Prostate gland (tissue), 2 donors: ENCODE measurements around the gene ARFGEF2. TPM values are rescaled to one million over a fixed set of nuclear protein-coding genes. Genes with fewer than 3 reads are reported as not detected.
A peak's percentile ranks its signal among the peaks of the same experiment; 100 is the strongest.

Source experiments
- DNase-seq: peaks from one replicate; pipeline ENCODE4 v3.0.0-alpha.2; 2019; ENCODE audit warnings: low spot score
- H3K27ac ChIP-seq, 2 donors: fragments of 200-600 bp; sonication (generic); 2 replicates each; pipeline ENCODE4 v1.5.1; 2017 to 2019
- H3K27me3 ChIP-seq: fragments of 200-600 bp; sonication (generic); replicated peaks from 2 replicates; pipeline ENCODE4 v1.5.1; 2019; ENCODE audit not compliant: insufficient read depth
- H3K36me3 ChIP-seq, 2 donors: fragments of 200-600 bp; sonication (generic); 1 replicate in 1 of 2; 2 replicates in 1 of 2; pipeline versions ENCODE4 v1.5.1 to v1.8.1; 2017 to 2019
- H3K4me1 ChIP-seq: fragments of 200-600 bp; sonication (generic); replicated peaks from 2 replicates; pipeline ENCODE4 v1.5.1; 2019
- H3K4me3 ChIP-seq, 2 donors: fragments of 200-600 bp; sonication (generic); 2 replicates each; pipeline ENCODE4 v1.5.1; 2017 to 2019
- H3K9me3 ChIP-seq: fragments of 200-600 bp; sonication (generic); 2 replicates; pipeline ENCODE4 v1.5.1; 2017
- CTCF ChIP-seq, 4 experiments: fragments of 200-600 bp in 2 of 4; fragments of 450-650 bp in 2 of 4; sonication (generic) in 2 of 4; IDR thresholded peaks; 1 replicate in 3 of 4; 2 replicates in 1 of 4; pipeline ENCODE4 v1.5.1; 2016 to 2019; ENCODE audit warnings: antibody characterized with exemption in 4 of 4, mild to moderate bottlenecking in 2 of 4, moderate library complexity in 2 of 4
- POLR2A ChIP-seq: fragments of 450-650 bp; IDR thresholded peaks from one replicate; pipeline ENCODE4 v1.6.1; 2016; ENCODE audit warnings: antibody characterized with exemption, mild to moderate bottlenecking
- POLR2AphosphoS5 ChIP-seq: sonication (generic); formaldehyde crosslinking; IDR thresholded peaks from one replicate; pipeline ENCODE4 v1.6.1; 2017; ENCODE audit warnings: antibody characterized with exemption
- WGBS: methylation state at CpG from one replicate; pipeline ENCODE4 v1.1.5; 2018; 5-methylcytosine and 5-hydroxymethylcytosine counted together
- intact Hi-C: fragments of 100-400 bp; cut with DNase I; formaldehyde crosslinking; loops from one replicate; pipeline ENCODE4 v1.14.2; 2022
- total RNA-seq, 2 donors: library from RNA; depleted of rRNA; stranded (reverse); fragments of >200 nt; gene quantifications; one replicate each; pipeline ENCODE4 v1.1.0, GENCODE V29; 2016

The ARFGEF2 gene
- total RNA-seq, 2 donors from 2014 or later: 36.3 to 51.6 TPM

DNA sequence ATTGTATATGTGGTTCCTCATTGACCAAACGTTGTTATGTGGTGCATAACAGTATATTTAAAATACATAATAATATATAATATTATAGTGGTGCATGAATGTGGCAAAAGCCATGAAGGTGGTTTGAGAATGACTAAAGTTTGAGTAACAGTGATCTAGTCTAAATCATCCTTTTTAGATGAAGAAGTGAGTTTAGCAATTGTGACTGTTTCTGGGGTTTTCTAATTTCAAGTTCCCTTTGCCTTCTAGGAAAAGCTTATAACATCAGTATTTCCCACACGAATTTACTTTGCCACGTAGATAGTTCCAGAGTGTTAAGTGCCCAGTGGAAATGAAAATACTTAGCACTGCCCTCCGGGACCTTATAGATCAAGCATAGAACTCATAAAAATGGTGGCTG, 40.9 kb downstream of the ARFGEF2 start:
- WGBS: 85% methylated on average over 4 of the region's 4 CpGs

GRCh38 chr20:48962976-48963771, 41.7 kb downstream of the ARFGEF2 start:
- TF ChIP-seq CTCF (IDR thresholded peaks at IDR 0.05) (no peak), POLR2A (no peak), POLR2AphosphoS5 (no peak)
- intact Hi-C loops: loop anchor here (5.0 kb wide), 1 partner anchor 41 kb away; the partner anchor contains the start of gene ARFGEF2
- no peaks in the 10 kb centered on the region for H3K36me3 ChIP-seq
- no peaks in the 10 kb centered on the region for H3K9me3 ChIP-seq
- H3K4me1 ChIP-seq: no peaks in the 10 kb centered on the region
- 66% methylated on average over 11 of the region's 11 CpGs for WGBS
- H3K27me3 ChIP-seq: no peaks in the 10 kb centered on the region
- H3K4me3 ChIP-seq: no peak overlapping the region
- H3K27ac ChIP-seq: peak overlapping the region; percentile 39
- no peak for DNase-seq

More for the DNA sequence above, 40.9 kb downstream of the ARFGEF2 start:
- DNase-seq: no peak
- Histone ChIP-seq H3K9me3 (no peaks in the 10 kb centered on the region), H3K27me3 (no peaks in the 10 kb centered on the region), H3K4me3 (no peak overlapping the region), H3K4me1 (no peaks in the 10 kb centered on the region), H3K36me3 (no peaks in the 10 kb centered on the region), H3K27ac (no peak overlapping the region)
- TF ChIP-seq CTCF (IDR thresholded peaks at IDR 0.05) (no peak), POLR2A (no peak), POLR2AphosphoS5 (no peak)
- intact Hi-C loops: loop anchor here (5.0 kb wide), 1 partner anchor 40 kb away; the partner anchor contains the start of gene ARFGEF2

- Histone ChIP-seq H3K4me1 (no peaks in the 10 kb centered on the region), H3K9me3 (no peaks in the 10 kb centered on the region), H3K27me3 (no peaks in the 10 kb centered on the region), H3K27ac (no peak overlapping the region), H3K4me3 (no peak overlapping the region), H3K36me3 (peaks cover 0 to 12% of the 10 kb centered on the region in 2 donors)
- no peak for TF ChIP-seq POLR2A
- no peak for TF ChIP-seq POLR2AphosphoS5
- TF ChIP-seq CTCF (IDR thresholded peaks at IDR 0.05): no peak
- DNase-seq: no peak
- 61% methylated on average over 3 of the region's 3 CpGs for WGBS
- intact Hi-C loops: no loop called here
These were observed 43.8 kb downstream of the ARFGEF2 start for GRCh38 chr20:48965189-48965910.

GRCh38 chr20:48970681-48971365, 49.3 kb downstream of the ARFGEF2 start:
- DNase-seq: no peak
- Histone ChIP-seq H3K9me3 (no peaks in the 10 kb centered on the region), H3K27ac (no peak overlapping the region), H3K4me1 (no peaks in the 10 kb centered on the region), H3K27me3 (no peaks in the 10 kb centered on the region), H3K4me3 (no peak overlapping the region), H3K36me3 (peaks cover 0 to 19% of the 10 kb centered on the region in 2 donors)
- 78% methylated on average over 10 of the region's 10 CpGs for WGBS
- intact Hi-C loops: no loop called here
- TF ChIP-seq CTCF (IDR thresholded peaks at IDR 0.05) (no peak), POLR2AphosphoS5 (no peak), POLR2A (no peak)
